GM12878 (cell line): ENCODE results near the gene CLIP1. TPM values are rescaled to one million over a fixed set of nuclear protein-coding genes. Genes with fewer than 3 reads are reported as not detected.

Experiments used
- ATAC-seq: fragments of 200-7000 bp; cut with Tn5 transposase; 3 replicates; pipeline ENCODE4 v1.9.1; 2020; ENCODE audit warnings: mild to moderate bottlenecking, moderate library complexity
- BruUV-seq: library from RNA; stranded (reverse); fragments of 400-500 nt; replicated peaks from 2 replicates; lab custom pipeline; 2021; lab: Mats Ljungman, UMichigan
- CTCF ChIA-PET: fragments of 300-600 bp; sonication (Branson Sonifier 250); formaldehyde crosslinking; extraction: SDS; loops from one replicate; lab custom pipeline; 2021; ENCODE audit warnings: inconsistent platforms; lab: Yijun Ruan, JAX
- POLR2A ChIA-PET: fragments of 350-600 bp; formaldehyde crosslinking; extraction: SDS; loops from one replicate; lab custom pipeline; 2021; ENCODE audit warnings: inconsistent platforms; lab: Charles Lee
- RAD21 ChIA-PET: fragments of 300-600 bp; sonication (Branson Sonifier 250); formaldehyde crosslinking; loops from one replicate; lab custom pipeline; 2023; ENCODE audit warnings: antibody characterized with exemption; ENCODE audit not compliant: unreplicated experiment; lab: Charles Lee
- SMC1A ChIA-PET: fragments of 300-600 bp; sonication (Branson Sonifier 250); formaldehyde crosslinking; loops from one replicate; lab custom pipeline; 2023; ENCODE audit not compliant: unreplicated experiment, uncharacterized antibody; lab: Charles Lee
- DNase-seq: peaks from one replicate; pipeline ENCODE4 v3.0.0-alpha.2; 2011; ENCODE audit warnings: low read depth, low spot score
- FAIRE-seq: peaks from 3 replicates; lab custom pipeline; 2011; peaks lifted over from hg19 to GRCh38; lab: Jason Lieb, UNC
- H2AFZ ChIP-seq: 2 replicates; pipeline ENCODE4 v1.6.0; 2011; ENCODE audit warnings: low read depth, low read length, control low read depth; ENCODE audit not compliant: control insufficient read depth
- H3K27ac ChIP-seq: 2 replicates; pipeline ENCODE4 v1.5.1; 2011; ENCODE audit warnings: control low read depth; ENCODE audit not compliant: control insufficient read depth, insufficient read depth
- H3K27me3 ChIP-seq, 2 experiments: replicated peaks in 1 of 2; 2 replicates each; pipeline versions ENCODE4 v1.6.0 to v1.6.1; 2011; ENCODE audit warnings: low read length in 1 of 2; ENCODE audit not compliant: control insufficient read depth in 2 of 2, insufficient read depth in 2 of 2
- H3K36me3 ChIP-seq, 2 experiments: 2 replicates each; pipeline ENCODE4 v1.5.1; 2011; ENCODE audit warnings: low read length in 1 of 2; ENCODE audit not compliant: control insufficient read depth in 2 of 2, insufficient read depth in 2 of 2
- H3K4me1 ChIP-seq: 2 replicates; pipeline ENCODE4 v1.6.1; 2011; ENCODE audit warnings: mild to moderate bottlenecking, low read length, moderate library complexity, mixed read lengths; ENCODE audit not compliant: control insufficient read depth, insufficient read depth
- H3K4me2 ChIP-seq: 2 replicates; pipeline ENCODE4 v1.6.0; 2011; ENCODE audit warnings: control low read depth; ENCODE audit not compliant: control insufficient read depth, insufficient read depth
- H3K4me3 ChIP-seq: fragments of 200-600 bp; sonication (generic); 2 replicates; pipeline ENCODE4 v1.5.1; 2016
- H3K79me2 ChIP-seq: 2 replicates; pipeline ENCODE4 v1.6.0; 2011; ENCODE audit warnings: low read length; ENCODE audit not compliant: control insufficient read depth, insufficient read depth
- H3K9ac ChIP-seq: 2 replicates; pipeline ENCODE4 v1.8.0; 2011; ENCODE audit warnings: low read length, control low read depth, mixed read lengths; ENCODE audit not compliant: control insufficient read depth, insufficient read depth
- H3K9me3 ChIP-seq: replicated peaks from 3 replicates; pipeline ENCODE4 v1.5.1; 2011; ENCODE audit warnings: mild to moderate bottlenecking, low read length; ENCODE audit not compliant: control insufficient read depth, insufficient read depth
- H4K20me1 ChIP-seq: 2 replicates; pipeline ENCODE4 v1.6.0; 2011; ENCODE audit not compliant: control insufficient read depth, insufficient read depth
- ASH2L ChIP-seq: fragments of 300-600, 200-600 bp; sonication (generic); IDR thresholded peaks from 2 replicates; pipeline ENCODE4 v1.6.1; 2017; ENCODE audit warnings: low read depth, mild to moderate bottlenecking, borderline replicate concordance
- BCL11A ChIP-seq: IDR thresholded peaks from 2 replicates; pipeline ENCODE4 v1.6.1; 2011; ENCODE audit warnings: low read depth, low read length
- CHD1 ChIP-seq: IDR thresholded peaks from 2 replicates; pipeline ENCODE4 v1.6.1; 2012; ENCODE audit warnings: low read depth, low read length, improper control_type of control experiment
- E4F1 ChIP-seq: fragments of 450-650 bp; IDR thresholded peaks from 2 replicates; pipeline ENCODE4 v1.6.1; 2018; ENCODE audit warnings: borderline replicate concordance, mild to moderate bottlenecking; ENCODE audit not compliant: partially characterized antibody
- EED ChIP-seq: sonication (generic); IDR thresholded peaks from 2 replicates; pipeline ENCODE4 v1.6.1; 2016; ENCODE audit warnings: antibody characterized with exemption, low read depth
- ESRRA ChIP-seq: IDR thresholded peaks from 2 replicates; pipeline ENCODE4 v1.6.1; 2012; ENCODE audit warnings: mild to moderate bottlenecking, low read length, improper control_type of control experiment
- FOXK2 ChIP-seq: fragments of 450-650 bp; IDR thresholded peaks from 2 replicates; pipeline ENCODE4 v1.6.1; 2017; ENCODE audit warnings: mild to moderate bottlenecking, moderate library complexity
- GATAD2B ChIP-seq: fragments of 450-650 bp; conservative IDR thresholded peaks from 2 replicates; pipeline ENCODE4 v1.6.1; 2017; ENCODE audit warnings: low read depth, mild to moderate bottlenecking, moderate library complexity
- HCFC1 ChIP-seq: fragments of 150-350 bp; IDR thresholded peaks from 2 replicates; pipeline ENCODE4 v1.6.1; 2014; ENCODE audit warnings: low read length
- HDAC2 ChIP-seq: fragments of 200-600 bp; sonication (generic); IDR thresholded peaks from 2 replicates; pipeline ENCODE4 v1.6.1; 2017
- HDGF ChIP-seq: fragments of 450-650 bp; IDR thresholded peaks from 2 replicates; pipeline ENCODE4 v1.6.1; 2016; ENCODE audit warnings: antibody characterized with exemption
- IRF5 ChIP-seq: fragments of 450-650 bp; IDR thresholded peaks from 2 replicates; pipeline ENCODE4 v1.6.1; 2017; ENCODE audit warnings: borderline replicate concordance
- LARP7 ChIP-seq: fragments of 450-650 bp; IDR thresholded peaks from 2 replicates; pipeline ENCODE4 v1.6.1; 2017; ENCODE audit warnings: mild to moderate bottlenecking
- NR2C1 ChIP-seq: fragments of 450-650 bp; IDR thresholded peaks from 2 replicates; pipeline ENCODE4 v1.6.1; 2017; ENCODE audit warnings: antibody characterized with exemption, mild to moderate bottlenecking, moderate library complexity
- NR2F1 ChIP-seq: fragments of 450-650 bp; conservative IDR thresholded peaks from 2 replicates; pipeline ENCODE4 v1.6.1; 2017; ENCODE audit warnings: mild to moderate bottlenecking
- PAX8 ChIP-seq: fragments of 450-650 bp; IDR thresholded peaks from 2 replicates; pipeline ENCODE4 v1.6.1; 2017; ENCODE audit warnings: mild to moderate bottlenecking, moderate library complexity
- POLR2A ChIP-seq: IDR thresholded peaks from 2 replicates; pipeline ENCODE4 v1.6.1; 2011; ENCODE audit warnings: low read depth, mild to moderate bottlenecking, low read length
- POLR2AphosphoS2 ChIP-seq: IDR thresholded peaks from 2 replicates; pipeline ENCODE4 v1.6.1; 2011; ENCODE audit warnings: low read depth, mild to moderate bottlenecking, low read length, improper control_type of control experiment, moderate library complexity
- POLR2AphosphoS5 ChIP-seq: IDR thresholded peaks from 2 replicates; pipeline ENCODE4 v1.6.1; 2011; ENCODE audit warnings: mild to moderate bottlenecking, low read length, inconsistent platforms
- RUNX3 ChIP-seq: IDR thresholded peaks from 2 replicates; pipeline ENCODE4 v1.6.1; 2012; ENCODE audit warnings: low read length, inconsistent platforms
- SIN3A ChIP-seq: IDR thresholded peaks from 2 replicates; pipeline ENCODE4 v1.6.1; 2012; ENCODE audit warnings: low read depth, low read length, improper control_type of control experiment
- SREBF1 ChIP-seq: IDR thresholded peaks from 2 replicates; pipeline ENCODE4 v1.6.1; 2012; ENCODE audit warnings: mild to moderate bottlenecking, low read length
- TCF3 ChIP-seq: IDR thresholded peaks from 2 replicates; pipeline ENCODE4 v1.6.1; 2012; ENCODE audit warnings: low read depth, mild to moderate bottlenecking, low read length, borderline replicate concordance; ENCODE audit not compliant: insufficient read depth
- WGBS: methylation state at CpG from one replicate; pipeline ENCODE4 v1.1.6; 2016; ENCODE audit warnings: low lambda C conversion rate; ENCODE audit not compliant: insufficient replicate concordance, insufficient coverage; ENCODE audit errors: missing lambda C conversion rate; 5-methylcytosine and 5-hydroxymethylcytosine counted together
- in situ Hi-C: fragments of 300-500 bp; cut with MboI; formaldehyde crosslinking; loops from 9 replicates; pipeline ENCODE4 v1.14.3; 2018; ENCODE audit warnings: mixed read lengths
- intact Hi-C: fragments of 100-400 bp; cut with micrococcal nuclease; formaldehyde crosslinking; loops from one replicate; pipeline ENCODE4 v1.14.2; 2022; ENCODE audit not compliant: unreplicated experiment
- polyA plus RNA-seq, 11 experiments: library from polyadenylated mRNA; depleted of rRNA in 4 of 11; unstranded in 6 of 11; stranded (reverse) in 5 of 11; fragments of >200 nt; fragmentation: Nextera tagmentation in 4 of 11; fragmentation: Illumina TruSeq in 1 of 11; extraction: Ambion mirVana in 4 of 11; extraction: Trizol in 1 of 11; gene quantifications; 1 replicate in 1 of 11; 2 replicates in 10 of 11; pipeline versions ENCODE4 v1.2.1 to v1.2.3, GENCODE V29; 2011 to 2016; ENCODE audit warnings: inconsistent platforms in 2 of 11, missing spikeins in 2 of 11, low read depth in 1 of 11
- total RNA-seq, 4 experiments: library from RNA; depleted of rRNA in 3 of 4; stranded (reverse); fragments of >200 nt in 3 of 4; fragmentation: Illumina TruSeq in 1 of 4; extraction: Trizol in 1 of 4; gene quantifications; 2 replicates each; pipeline versions ENCODE4 v1.2.1 to v1.2.3, GENCODE V29; 2013 to 2021

The CLIP1 gene
- total and polyA plus RNA-seq, 10 of the 15 experiments (the other 5 are each of a cell fraction or from before 2014, with no cell fraction given), result 6.0 to 45.4 (median 25.2) TPM

GRCh38 chr12:122225683-122226365, 196.6 kb downstream of the CLIP1 start, which contains the start of gene DIABLO:
Gene DIABLO (minus strand): TSS chr12:122226052. CDS start chr12:122226014, 38 bp downstream.
- CTCF ChIA-PET, result interaction anchor here (0.5 to 2.4 kb wide), 4 partner anchors 42 to 1109 kb away, joined by 3 to 9 read pairs (median 4); no protein-coding TSS in a partner anchor
- no peak for TF ChIP-seq IRF5
- TF ChIP-seq E4F1, result peak; percentile 22
- no peak for TF ChIP-seq ESRRA
- TF ChIP-seq BCL11A, result no peak
- TF ChIP-seq POLR2AphosphoS5, result peak; percentile 96
- TF ChIP-seq TCF3, result 0 out of 2 replicates have a peak, but pooled peaks have one; percentile 54
- TF ChIP-seq RUNX3, result no peak; the same call in 1 of the 2 replicates
- TF ChIP-seq NR2C1, result peak; percentile 70
- TF ChIP-seq PAX8, result no peak
- TF ChIP-seq NR2F1, result peak; percentile 91
- TF ChIP-seq FOXK2, result no peak
- TF ChIP-seq HDGF, result peak; percentile 99
- peak; percentile 97 for TF ChIP-seq POLR2AphosphoS2
- TF ChIP-seq HDAC2, result no peak
- TF ChIP-seq POLR2A, result peak; percentile 99
- TF ChIP-seq HCFC1, result peak; percentile 71
- TF ChIP-seq EED, result no peak
- TF ChIP-seq GATAD2B, result peak; percentile 61; the same call in 1 of the 2 replicates
- TF ChIP-seq CHD1, result no peak
- TF ChIP-seq SREBF1, result no peak
- TF ChIP-seq SIN3A, result peak; percentile 89
- peak; percentile 95 for TF ChIP-seq LARP7
- TF ChIP-seq ASH2L, result no peak

More at GRCh38 chr12:122225683-122226365, 196.6 kb downstream of the CLIP1 start, which contains the start of gene DIABLO:
- Histone ChIP-seq H3K27me3 (no peaks in the 10 kb centered on the region), H3K27ac (peak within 1 kb of the TSS; percentile 91), H3K9ac (peak within 1 kb of the TSS; percentile 90), H3K4me2 (peak within 1 kb of the TSS; percentile 96), H3K4me1 (peaks cover 16% of the 10 kb centered on the region), H2AFZ (peak within 1 kb of the TSS; percentile 88), H3K9me3 (no peaks in the 10 kb centered on the region), H3K4me3 (peak within 1 kb of the TSS; percentile 87), H3K79me2 (peaks cover 23% of the 10 kb centered on the region), H4K20me1 (no peaks in the 10 kb centered on the region; the same call in 1 of the 2 replicates), H3K36me3 (peaks cover 2 to 7% of the 10 kb centered on the region in 2 experiments; a peak in 3 of 4 replicates)
- ATAC-seq (peak; percentile 97), FAIRE-seq (peak; percentile 100), DNase-seq (peak; percentile 96)
- ChIA-PET RAD21 (interaction anchor here (0.9 to 1.2 kb wide), 3 partner anchors 41 to 307 kb away, joined by 3 to 10 read pairs (median 3); partner anchors contain the start of gene CFAP251), POLR2A (interaction anchor here (0.6 to 1.7 kb wide), 9 partner anchors 10 to 424 kb away, joined by 3 to 5 read pairs (median 4); no protein-coding TSS in a partner anchor), SMC1A (interaction anchor here (0.5 to 1.8 kb wide), 5 partner anchors 15 to 337 kb away, joined by 3 to 7 read pairs (median 4); partner anchors contain the start of genes PSMD9 and VPS33A)
- intact Hi-C loops (loop anchor here (1.0 kb wide), 1 partner anchor 40 kb away; the partner anchor contains the start of gene VPS33A), in situ Hi-C loops (no loop called here)
- WGBS, result under 1% methylated on average over 66 of the region's 74 CpGs
- BruUV-seq, result no TSS peak
